Fibroblast of villous mesenchyme (primary cell): ENCODE measurements around the gene TMPRSS7. TPM values are rescaled to one million over a fixed set of nuclear protein-coding genes. Genes with fewer than 3 reads are reported as not detected.
A peak's percentile ranks its signal among the peaks of the same experiment; 100 is the strongest.

ENCODE experiments used
- DNase-seq: peaks from one replicate; pipeline ENCODE4 v3.0.0-alpha.2; 2010; ENCODE audit warnings: low read depth
- H3K4me3 ChIP-seq: 2 replicates; pipeline ENCODE4 v1.5.1; 2011; ENCODE audit warnings: low read depth, mild to moderate bottlenecking, low read length
- CTCF ChIP-seq: IDR thresholded peaks from 2 replicates; pipeline ENCODE4 v1.5.1; 2012; ENCODE audit warnings: low read depth, mild to moderate bottlenecking, low read length; ENCODE audit not compliant: insufficient read depth
- total RNA-seq: library from RNA; depleted of rRNA; stranded (reverse); fragments of >200 nt; gene quantifications from 2 replicates; pipeline ENCODE4 v1.2.3, GENCODE V29; 2012

Gene TMPRSS7
- total RNA-seq, 1 donor = not detected

GRCh38 chr3:112041321-112041720 is 6.8 kb downstream of the TMPRSS7 start:
- no peak for DNase-seq
- no peak for TF ChIP-seq CTCF
- no peak overlapping the region for H3K4me3 ChIP-seq

GRCh38 chr3:112042842-112043280 is 8.3 kb downstream of the TMPRSS7 start:
- no peak for TF ChIP-seq CTCF
- no peak overlapping the region for H3K4me3 ChIP-seq
- no peak for DNase-seq

- H3K4me3 ChIP-seq = peak overlapping the region; percentile 10
- DNase-seq = peak; percentile 76
Observed at GRCh38 chr3:112043621-112044201, 9.2 kb downstream of the TMPRSS7 start.

GRCh38 chr3:112046599-112046998 is 12.1 kb downstream of the TMPRSS7 start:
- no peak overlapping the region for H3K4me3 ChIP-seq
- no peak for DNase-seq
- TF ChIP-seq CTCF = no peak

More at GRCh38 chr3:112043621-112044201, 9.2 kb downstream of the TMPRSS7 start:
- peak; percentile 97 for TF ChIP-seq CTCF

GRCh38 chr3:112047264-112047663 is 12.7 kb downstream of the TMPRSS7 start:
- no peak for DNase-seq
- H3K4me3 ChIP-seq = no peak overlapping the region

GRCh38 chr3:112048911-112049310 is 14.4 kb downstream of the TMPRSS7 start:
- TF ChIP-seq CTCF = no peak
- H3K4me3 ChIP-seq = no peak overlapping the region
- DNase-seq = no peak

More at GRCh38 chr3:112047264-112047663, 12.7 kb downstream of the TMPRSS7 start:
- no peak for TF ChIP-seq CTCF

GRCh38 chr3:112053229-112053628 is 18.7 kb downstream of the TMPRSS7 start:
- DNase-seq = no peak
- H3K4me3 ChIP-seq = no peak overlapping the region
- TF ChIP-seq CTCF = no peak
